HG02884 (cell line): ENCODE results near the gene HOXA6.

Experiments
- ATAC-seq: cut with Tn5 transposase; IDR thresholded peaks from one replicate; pipeline ENCODE4 v1.9.1; 2021; ENCODE audit warnings: mild to moderate bottlenecking, moderate library complexity; ENCODE audit not compliant: unreplicated experiment

The HOXA6 gene

DNA sequence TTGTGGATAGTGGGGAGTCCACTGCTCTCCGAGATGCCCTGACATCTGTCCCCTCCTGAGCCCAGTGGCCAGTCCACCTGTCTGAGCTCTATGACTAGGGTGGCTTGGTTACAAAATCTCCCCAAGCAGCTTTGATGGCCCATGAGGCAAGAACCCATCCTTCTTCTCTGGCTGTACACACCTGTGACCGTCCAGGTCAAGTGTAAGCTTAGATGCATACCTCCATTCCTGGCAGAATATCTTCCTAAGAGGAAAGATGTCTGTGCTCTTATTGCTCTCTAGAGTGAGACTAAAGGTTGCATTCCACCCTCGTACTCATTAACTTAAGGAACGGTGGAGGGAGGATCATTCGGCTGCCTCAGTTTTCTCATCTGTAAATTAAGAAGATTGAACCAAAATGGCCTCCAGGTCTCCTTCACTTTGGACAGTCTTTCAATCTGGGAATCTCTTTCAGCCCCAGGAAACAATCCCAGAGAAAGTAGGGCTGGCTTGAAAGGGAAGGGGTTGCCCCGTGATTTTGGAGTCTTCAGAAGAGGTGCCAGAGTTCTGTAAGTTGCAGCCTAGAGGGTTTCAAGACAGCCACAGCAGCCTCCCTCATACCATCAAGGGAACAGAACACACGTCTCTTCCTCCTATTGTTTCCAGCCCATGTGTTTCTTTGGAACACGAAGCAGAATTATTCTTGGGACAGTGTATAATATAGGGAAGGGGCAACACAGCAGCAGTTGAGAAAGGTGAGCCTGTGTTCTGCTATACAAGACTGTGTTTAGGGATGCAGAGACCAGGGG lies 22.5 kb downstream of the HOXA6 start:
- ATAC-seq = no peak

DNA sequence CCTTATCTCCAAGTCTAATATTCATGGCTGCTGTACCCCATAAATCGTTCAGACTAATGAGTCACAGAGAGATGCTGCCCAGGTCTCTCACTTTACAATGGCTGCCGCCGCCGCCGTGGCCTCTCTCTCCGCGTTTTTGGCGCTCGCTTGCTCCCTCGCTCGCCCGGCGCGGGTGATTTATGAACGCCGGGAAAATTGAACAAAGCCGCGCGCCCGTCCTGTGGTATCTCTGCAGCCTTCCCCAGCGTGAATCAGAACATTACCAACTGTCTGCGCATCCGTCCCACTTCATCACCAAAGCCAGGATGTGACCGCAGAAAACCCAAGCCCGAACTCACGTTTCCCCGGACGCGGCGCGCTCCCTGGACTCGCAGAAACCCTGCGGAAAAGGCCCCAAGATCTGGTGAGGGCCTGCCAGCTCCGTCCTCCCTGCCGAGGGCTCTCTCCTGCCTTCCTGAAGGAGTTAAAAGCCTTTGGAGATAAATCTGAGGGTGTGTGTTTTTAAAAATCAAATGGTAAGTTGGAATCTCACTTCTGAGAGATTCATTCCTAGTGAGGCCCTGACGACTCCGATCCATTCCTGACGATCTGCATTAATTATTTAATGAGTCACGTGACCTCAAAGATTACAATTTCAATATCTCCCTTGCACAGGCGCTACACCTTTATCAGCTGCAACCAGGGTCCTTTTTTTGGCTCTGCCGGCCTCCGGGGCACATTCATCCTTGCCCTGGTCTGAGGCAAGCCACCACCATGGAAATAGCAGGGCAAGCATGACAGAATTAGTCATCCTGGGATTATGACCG lies 23.3 kb downstream of the HOXA6 start:
- no peak for ATAC-seq

- ATAC-seq = no peak
These were observed 24.0 kb downstream of the HOXA6 start for GRCh38 chr7:27123477-27124053.

GRCh38 chr7:27123007-27123476 lies 24.5 kb downstream of the HOXA6 start:
- ATAC-seq = no peak

DNA sequence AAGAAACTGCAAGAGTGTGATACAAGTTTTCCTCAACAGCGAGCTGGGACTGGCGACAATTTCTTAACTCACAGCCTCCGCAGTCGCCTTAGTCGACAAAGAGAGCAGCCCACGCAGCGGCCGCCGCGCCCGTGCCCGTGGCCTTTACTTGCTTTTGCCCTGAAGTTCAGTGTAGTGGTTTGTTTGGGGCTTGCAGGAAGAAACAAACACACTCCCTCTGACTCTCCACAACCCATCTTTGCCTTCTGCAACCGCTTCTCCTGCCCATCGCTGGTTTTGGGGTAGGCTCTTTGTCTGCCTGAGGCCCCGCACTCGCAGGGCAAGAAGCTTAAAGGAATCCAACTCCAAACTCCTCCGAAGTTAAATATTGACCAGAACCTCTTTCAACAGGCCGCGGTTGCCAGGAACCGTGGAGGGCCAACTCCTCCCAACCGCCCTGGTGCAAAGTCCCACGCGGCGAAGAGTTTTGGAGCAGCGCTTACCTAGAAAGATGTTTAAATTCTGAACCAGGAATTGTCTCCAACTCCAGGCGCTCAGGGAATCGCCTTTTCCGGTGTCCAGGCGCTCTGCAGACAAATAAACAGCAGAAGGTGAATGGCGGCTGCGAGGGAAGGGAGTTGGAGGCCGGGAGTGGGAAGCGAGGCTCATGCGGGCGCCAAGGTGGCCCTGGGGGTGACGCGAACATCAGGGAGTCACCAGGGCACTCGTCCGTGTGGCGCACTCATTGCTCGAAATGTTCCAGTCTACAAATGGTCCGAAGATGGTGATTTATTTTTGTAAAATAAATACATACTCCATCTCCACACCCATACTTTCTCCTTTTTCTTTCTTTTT lies 25.3 kb downstream of the HOXA6 start:
- ATAC-seq = no peak

GRCh38 chr7:27121684-27122076 lies 25.9 kb downstream of the HOXA6 start:
- no peak for ATAC-seq

DNA sequence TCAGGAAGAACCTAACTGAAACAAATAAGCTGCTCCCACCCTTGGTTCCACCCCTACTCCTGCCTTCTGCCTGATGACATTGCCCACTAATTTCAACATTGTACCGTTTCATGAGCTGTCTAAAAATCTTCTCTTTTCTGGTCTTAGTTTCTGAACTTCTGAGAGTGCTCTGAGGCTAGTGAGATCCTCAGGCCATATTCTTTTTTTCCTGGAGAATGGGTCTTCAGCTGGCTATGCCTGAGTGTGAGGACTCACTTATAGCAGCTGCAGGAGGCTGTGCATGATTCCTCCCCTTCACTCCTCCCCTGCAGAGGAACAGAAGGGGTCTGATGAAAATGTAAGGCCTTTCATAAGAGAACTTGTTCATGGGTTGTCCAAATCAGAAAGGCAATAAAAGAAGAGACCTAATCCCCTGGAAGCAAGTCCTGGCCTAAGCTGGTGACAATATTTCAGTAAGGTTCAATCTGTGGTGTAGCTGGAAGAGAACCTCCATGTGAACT lies 28.1 kb downstream of the HOXA6 start:
- ATAC-seq = no peak

- no peak for ATAC-seq
These were observed 29.0 kb downstream of the HOXA6 start for GRCh38 chr7:27118580-27118979.

DNA sequence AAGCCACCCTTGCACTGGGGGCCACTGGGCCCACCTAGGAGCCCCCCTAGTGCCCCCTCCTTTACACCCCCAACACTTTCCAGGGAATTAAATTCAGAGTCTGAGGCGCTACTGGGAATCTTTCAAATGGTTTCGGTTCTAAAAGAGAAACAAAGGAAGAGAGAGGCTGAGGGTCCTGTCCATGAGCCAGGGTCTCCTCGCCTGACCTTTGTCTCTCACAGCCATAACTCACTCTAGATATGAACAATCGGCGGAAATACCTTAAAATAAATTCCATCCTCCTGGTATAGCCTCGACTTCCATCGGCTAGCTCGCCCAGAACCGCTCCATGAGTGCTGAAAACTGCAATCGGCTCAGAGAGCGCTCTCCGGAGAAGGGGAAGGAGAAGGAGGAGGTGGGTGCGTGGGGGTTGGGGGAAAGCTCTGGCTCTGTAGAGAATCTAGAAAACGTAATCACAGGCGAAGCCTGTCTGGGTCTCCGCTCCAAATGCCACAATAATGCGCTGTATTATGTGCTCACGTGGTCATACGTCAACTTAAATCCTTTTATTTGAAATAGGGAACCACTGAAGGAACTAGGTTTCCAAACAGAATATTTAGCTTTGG lies 29.6 kb downstream of the HOXA6 start:
- no peak for ATAC-seq

- no peak for ATAC-seq
These were observed 30.4 kb downstream of the HOXA6 start for GRCh38 chr7:27116962-27117886.

DNA sequence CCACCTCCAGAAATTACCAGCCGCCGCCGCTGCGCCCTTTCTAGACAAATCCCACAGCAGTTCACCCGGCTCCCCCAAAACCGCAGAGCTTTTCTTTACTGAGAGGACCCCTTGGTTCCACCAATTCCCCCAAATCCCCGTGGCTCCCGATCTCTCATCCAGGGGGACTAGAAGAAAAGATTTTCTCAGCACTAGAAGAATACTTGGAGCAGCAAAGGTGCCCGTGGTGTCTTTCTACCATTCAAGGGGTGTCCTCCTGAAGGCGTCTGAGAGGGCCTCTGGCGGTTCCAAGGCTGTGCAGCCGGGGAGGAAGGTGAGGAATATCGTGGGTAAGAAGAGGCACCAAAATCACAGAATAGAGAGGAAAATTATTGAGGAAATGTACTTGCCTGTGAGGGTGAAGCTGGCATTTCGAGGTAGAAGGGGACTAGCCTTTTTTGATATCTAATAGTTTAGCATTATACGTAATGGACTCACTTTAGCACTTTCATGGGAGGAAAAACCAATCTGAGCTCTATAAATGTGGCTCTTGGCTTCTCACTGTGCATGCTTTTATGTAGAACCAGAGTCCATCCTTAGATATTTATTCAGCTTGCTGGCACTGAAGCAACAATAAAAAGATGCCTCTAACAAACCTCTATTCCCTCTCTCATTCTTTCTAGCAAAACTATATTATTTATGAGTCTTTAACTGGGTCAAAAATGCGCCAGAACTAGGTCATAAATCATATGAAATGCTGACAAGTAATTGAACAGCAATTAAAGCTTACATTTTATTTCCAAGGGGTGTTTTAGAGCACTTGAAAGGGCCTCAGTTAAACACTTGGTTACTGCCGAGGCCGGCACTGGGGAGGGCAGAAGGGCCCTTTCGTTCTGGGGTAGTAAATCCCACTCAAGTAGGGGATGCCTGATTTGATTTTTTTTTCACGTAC lies 31.3 kb downstream of the HOXA6 start:
- ATAC-seq = no peak

- no peak for ATAC-seq
These were observed 32.1 kb downstream of the HOXA6 start for GRCh38 chr7:27115221-27116026.

DNA sequence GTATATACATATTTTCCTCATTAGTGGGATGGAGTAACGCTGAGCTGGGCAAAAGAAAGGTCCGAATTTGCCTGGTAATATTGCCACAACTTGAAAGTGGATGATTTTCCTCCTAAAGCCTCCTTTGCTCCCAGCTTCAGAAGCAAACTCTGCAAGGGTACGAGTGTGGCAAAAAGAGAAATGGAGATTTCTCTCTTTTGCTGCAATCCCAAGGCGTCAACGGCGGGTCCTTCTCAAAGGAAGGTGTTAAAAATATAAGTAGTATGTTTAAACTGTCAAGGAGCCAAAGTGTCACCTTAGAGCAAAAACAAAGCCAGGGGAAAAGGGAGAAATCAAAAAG lies 32.7 kb downstream of the HOXA6 start:
- ATAC-seq = no peak

DNA sequence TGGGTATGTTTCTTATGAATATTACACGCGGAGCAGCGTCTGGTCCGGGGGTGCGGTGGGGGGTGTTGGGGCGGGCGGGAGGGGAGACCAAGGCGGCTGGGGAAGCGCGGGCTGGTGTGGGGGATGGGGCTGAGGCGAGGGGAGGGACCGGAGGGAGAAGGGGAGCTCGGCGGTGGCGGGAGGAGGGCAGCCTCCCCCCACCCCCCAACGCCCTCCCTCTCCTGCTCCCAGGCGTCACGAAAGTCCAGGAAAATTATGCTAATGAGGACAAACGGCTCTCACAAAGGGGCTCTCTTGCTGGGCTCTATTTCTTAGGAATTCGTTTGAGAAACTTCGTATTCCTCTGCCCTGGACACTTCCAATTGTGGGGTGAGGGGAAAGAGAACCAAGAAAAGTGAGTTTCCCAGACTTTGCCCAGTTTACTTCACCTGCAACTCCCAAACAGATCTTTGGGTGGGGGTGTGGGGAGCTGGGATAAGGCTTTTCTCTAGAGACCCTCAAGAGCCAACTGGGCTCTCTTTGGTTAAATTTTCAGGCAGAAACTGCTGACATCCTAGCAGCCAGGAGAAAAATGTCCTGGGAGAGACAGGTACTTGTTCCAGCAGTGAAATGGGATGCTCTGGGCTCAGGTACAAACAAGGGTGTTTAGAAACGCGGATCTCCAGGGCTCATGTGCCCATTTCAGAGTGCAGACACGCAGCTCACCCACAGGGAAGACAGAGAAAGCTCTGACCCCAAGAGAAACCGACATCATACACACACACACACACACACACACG lies 33.4 kb downstream of the HOXA6 start:
- ATAC-seq = no peak

GRCh38 chr7:27112955-27113949 lies 34.3 kb downstream of the HOXA6 start:
- ATAC-seq = no peak
